Frontal cortex (tissue), 4 donors: ENCODE data around the gene FERMT3. TPM values are rescaled to one million over a fixed set of nuclear protein-coding genes. Genes with fewer than 3 reads are reported as not detected.

Experiments used
- DNase-seq, 2 donors: peaks; one replicate each; pipeline ENCODE4 v3.0.0; 2012; ENCODE audit warnings: low spot score in 2 of 2
- FAIRE-seq: peaks from 2 replicates; lab custom pipeline; 2012; peaks lifted over from hg19 to GRCh38; lab: Jason Lieb, UNC
- total RNA-seq: library from RNA; depleted of rRNA; stranded (reverse); fragments of >200 nt; gene quantifications from one replicate; pipeline ENCODE4 v1.2.3, GENCODE V29; 2014
- donor health status: control.
- donor health status: control.
- donor health status: control.

The FERMT3 gene
- total RNA-seq, 1 donor from 2014 or later, result 0.41 TPM

DNA sequence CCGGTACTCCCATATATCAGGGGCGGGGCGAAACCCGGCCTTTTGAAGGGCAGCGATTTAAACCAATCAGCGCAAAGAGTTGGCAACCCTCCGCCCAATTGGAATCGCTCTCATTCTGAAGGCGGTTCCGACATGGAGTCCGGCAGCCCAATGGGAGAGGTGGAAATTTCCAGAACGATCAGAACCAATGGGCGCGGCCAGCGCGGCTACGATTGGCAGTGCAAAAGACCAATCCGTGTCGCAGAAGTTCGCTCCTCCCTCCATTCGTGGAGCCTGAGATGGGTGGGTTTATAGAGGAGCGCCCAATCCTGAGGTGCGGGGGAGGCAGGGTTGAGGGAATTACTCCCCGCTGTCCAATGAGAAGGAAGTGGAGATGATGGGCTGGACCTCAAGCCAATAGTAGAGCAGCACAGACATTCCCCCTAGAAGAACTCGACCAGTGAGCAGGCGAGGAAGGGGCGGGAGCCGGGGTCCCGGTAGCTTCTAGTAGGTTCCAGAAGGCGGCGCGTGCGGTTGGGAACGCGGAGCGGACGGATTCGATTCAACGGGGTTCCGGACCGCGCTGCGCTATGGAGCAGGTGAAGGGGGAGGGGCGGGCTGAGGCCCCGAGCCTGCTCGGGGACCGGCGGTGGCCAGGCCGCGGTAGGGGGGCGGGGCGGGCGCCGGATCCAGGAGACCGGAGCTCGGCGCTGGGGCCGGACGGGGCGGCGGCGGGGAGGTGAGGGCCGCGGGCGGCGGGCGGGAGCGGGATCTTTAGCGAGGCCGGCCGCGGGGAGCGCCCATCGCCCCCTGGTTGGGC is 20.6 kb upstream of the FERMT3 start, which contains the start of gene STIP1:
STIP1 (plus strand) TSS at position 479 of the 799 bp plus-strand sequence; CDS start at position 570, 91 bp downstream.
- FAIRE-seq (peak; percentile 97), DNase-seq (peak; percentile 95 to 96)

DNA sequence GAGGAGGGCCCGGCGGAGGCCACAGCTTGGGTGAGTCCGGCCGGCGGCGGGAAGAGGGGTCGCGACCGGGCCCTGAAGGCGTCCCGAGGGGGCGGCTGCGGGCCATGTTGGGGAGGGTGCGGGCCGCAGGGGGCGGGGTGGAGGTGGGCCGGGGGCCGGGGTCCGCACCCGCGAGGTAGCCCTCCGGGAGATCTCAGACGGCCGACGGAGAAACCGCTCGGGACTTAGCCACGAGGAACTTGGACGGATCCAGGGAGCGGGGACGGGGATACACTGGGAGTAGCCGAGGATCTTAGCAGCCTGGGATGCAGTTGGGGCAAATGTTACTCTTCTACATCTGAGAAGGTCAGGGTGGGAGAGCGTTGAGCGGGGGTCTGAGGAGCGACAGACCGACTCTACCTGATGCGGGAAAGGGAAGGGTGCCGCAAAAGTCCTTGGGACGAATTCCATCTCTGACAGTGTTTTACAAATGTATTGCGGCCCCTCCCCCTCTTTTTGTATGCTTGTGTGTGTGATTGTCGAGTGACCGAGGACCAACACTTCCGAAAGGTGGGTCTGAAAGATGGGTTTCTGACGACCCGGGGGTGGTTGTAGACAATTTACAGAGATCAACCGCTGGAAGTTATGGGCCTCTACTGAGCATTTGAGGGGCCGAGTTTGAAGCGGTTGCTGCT is 19.9 kb upstream of the FERMT3 start:
- DNase-seq, result no peak
- no peak for FAIRE-seq

DNA sequence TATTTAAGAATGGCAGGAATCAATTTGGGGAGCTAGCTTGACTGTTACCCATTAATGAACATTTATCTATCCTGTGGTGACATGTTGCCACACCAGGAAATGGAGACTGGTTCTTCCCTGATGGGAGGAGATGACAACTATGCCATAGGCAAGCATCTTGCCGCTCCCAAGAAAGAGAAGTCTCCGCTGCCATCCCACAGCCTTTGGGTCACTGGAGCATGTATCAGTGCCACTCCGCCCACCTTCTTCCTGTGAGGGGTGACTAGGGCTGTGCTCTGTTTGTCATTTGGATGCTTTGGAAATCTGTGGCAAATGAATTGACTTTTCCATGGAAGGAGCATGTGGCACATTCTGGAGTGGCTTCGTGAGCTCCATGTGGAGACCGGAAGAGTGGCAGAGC is 14.1 kb upstream of the FERMT3 start:
- DNase-seq (no peak), FAIRE-seq (no peak)

DNA sequence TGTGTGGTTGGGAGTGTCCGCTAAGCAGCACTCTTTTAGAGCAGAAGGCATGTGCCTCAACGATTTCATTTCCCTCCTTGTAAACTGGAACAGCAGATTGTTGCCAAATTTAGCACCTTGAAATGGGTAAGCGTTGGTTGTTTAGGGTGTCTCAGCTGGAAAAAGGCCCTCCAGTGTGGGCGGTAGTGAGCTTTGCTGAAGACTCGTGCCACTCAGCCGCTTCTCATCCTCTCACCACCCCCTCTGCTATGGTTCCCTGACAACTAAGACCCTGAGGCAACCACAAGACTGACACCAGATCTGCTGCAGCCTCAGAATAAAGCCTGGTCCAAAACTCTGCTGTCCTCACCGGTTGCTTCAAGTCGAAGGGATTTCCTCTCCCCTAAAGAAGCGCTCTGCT is 9.9 kb upstream of the FERMT3 start:
- DNase-seq (no peak), FAIRE-seq (no peak)

DNA sequence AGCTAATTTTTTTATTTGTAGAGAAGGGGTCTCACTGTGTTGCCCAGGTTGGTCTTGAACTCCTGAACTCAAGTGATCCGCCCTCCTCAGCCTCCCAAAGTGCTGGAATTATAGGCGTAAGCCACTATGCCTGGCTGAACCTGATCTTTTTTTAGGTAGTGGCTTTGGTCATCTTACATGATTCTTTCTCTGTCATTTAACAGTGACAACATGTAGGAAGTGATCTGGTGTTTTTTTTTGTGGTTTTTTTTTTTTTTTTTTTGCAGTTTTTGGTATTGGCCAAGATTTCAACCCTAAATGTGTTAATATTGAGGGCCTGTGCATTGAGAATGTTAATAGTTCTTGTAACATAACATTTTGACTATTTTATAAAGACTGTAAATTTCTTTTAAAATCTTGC is 8.0 kb upstream of the FERMT3 start:
- no peak for DNase-seq
- FAIRE-seq, result no peak

DNA sequence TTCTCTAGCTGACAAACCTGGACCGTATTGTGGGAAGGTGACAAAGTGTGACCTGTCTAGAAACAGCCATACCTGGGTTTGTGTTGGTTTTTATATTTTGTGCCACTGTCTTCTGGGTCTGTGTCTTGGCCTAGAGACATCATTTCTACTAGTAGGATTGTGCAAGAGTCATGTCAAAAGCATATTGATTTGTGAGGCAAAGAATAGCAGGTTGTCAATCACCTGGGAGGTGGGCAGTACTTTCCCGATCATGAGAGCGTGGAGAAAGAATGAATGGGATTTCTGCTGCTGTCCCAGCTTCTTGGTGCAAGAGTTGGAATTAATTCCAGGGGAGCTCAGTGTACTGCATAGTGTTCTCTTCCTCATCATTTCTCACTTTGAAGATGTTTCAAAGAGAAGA is 5.0 kb upstream of the FERMT3 start:
- FAIRE-seq (no peak), DNase-seq (no peak)

DNA sequence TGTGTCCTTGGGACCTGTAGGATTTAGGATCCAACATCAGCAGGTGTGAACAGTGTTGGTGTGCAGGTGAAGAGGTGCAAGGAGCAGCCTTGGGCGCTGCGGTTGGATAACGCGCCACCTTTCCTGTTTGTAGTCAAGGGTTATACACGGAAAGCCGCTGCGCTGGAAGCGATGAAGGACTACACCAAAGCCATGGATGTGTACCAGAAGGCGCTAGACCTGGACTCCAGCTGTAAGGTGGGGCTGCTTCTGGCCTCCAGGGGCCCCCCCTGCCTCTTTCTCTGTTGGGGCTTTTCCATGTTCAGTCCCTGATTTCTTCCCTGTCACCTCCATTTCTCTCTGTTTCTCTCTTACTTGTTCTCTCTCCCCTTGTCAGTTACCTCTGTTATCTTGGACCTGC is 3.5 kb upstream of the FERMT3 start:
- DNase-seq, result no peak
- no peak for FAIRE-seq

DNA sequence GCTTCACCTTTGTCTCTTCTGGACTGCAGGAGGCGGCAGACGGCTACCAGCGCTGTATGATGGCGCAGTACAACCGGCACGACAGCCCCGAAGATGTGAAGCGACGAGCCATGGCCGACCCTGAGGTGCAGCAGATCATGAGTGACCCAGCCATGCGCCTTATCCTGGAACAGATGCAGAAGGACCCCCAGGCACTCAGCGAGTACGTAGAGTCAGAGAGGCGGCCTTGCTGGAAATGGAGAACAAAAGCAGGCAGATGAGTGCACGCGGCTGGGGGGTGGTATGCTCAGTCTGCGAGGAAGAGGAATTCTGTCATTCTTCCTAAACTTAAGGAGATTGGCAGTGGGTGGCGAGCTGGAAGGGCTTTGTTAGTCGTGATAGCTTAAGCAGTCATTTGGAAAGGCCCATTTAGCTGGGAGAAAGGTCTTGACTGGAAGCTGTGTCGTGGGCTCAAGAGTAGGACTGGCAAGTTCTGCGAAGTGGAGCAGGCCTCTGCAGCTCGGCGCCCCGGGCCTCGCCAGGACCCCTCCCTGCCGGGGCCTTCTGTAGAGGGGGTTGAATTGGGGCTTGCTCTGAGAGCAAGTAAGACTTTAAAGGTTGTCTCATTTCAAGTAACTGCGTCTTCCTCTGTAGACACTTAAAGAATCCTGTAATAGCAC is 3.0 kb upstream of the FERMT3 start:
- DNase-seq (no peak), FAIRE-seq (no peak)

DNA sequence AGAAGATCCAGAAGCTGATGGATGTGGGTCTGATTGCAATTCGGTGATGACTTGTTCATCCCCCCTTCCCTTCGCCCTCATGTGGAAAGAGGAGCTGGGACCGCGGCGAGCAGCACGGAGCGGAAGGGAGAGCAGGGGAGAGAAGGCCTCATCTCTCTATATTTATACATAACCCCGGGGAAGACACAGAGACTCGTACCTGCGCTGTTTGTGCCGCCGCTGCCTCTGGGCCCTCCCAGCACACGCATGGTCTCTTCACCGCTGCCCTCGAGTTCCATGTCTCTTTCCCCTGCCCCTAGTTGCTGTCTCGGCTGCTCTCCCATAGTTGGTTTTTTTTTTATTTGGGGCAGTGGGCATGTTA is 2.5 kb upstream of the FERMT3 start:
- FAIRE-seq, result no peak
- DNase-seq, result no peak

DNA sequence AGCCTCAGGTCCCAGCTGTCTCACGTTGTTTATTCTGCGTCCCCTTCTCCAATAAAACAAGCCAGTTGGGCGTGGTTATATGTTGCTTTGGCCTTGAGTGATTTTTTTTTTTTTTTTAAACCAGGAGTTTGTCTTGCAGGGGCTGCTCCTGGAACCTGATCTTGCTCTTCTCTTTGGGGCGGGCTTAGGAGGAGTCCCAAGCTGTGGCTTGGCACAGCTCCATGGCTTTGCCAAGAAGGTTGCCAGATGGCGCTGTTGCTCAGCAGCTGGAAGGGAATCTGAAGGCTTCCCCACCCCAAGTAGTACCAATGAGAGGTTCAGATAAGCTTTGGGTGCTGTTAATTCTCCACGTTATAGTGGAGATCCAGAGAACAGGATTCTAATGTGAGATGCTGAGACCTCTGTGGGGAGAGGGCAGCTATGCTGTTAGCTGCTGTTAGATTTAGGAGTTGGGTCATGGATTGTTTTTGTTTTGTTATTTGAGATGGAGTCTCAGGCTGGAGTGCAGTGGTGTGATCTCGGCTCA is 2.0 kb upstream of the FERMT3 start:
- FAIRE-seq (no peak), DNase-seq (peak; percentile 79 to 92)

DNA sequence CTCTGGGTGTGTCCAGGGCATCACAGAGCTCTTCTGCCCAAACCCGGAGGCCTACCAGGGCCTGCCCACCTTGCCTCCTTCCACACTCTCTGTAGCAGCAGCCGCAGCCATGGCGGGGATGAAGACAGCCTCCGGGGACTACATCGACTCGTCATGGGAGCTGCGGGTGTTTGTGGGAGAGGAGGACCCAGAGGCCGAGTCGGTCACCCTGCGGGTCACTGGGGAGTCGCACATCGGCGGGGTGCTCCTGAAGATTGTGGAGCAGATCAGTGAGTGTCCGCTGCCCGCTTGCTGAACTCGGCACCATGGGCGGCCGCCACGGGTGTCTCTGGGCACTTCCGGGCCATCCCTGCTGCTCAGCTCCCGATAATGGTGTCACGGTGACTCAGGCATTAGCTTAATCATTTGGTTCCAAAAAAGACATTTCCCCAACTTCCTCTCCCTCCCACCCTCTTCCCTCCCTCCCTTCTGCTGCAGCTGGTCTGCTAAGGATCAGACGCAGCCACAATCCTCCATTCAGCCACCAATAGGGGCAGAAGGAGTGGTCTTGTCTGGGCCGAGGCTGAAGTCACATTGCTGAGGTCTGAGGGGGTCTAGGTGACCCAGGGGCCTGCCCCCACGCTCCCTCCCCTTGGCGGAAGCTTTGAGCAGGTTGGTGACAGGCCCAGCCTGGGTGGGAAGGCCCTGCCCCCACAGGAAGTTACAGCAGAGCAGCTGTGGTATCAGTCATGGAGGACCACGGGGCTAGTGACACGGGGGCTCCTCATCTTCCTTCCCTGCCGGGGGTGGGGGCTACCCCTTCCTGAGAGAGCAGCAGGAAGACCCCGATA is 950 bp downstream of the FERMT3 start:
- DNase-seq, result peak; percentile 47 to 65
- no peak for FAIRE-seq

DNA sequence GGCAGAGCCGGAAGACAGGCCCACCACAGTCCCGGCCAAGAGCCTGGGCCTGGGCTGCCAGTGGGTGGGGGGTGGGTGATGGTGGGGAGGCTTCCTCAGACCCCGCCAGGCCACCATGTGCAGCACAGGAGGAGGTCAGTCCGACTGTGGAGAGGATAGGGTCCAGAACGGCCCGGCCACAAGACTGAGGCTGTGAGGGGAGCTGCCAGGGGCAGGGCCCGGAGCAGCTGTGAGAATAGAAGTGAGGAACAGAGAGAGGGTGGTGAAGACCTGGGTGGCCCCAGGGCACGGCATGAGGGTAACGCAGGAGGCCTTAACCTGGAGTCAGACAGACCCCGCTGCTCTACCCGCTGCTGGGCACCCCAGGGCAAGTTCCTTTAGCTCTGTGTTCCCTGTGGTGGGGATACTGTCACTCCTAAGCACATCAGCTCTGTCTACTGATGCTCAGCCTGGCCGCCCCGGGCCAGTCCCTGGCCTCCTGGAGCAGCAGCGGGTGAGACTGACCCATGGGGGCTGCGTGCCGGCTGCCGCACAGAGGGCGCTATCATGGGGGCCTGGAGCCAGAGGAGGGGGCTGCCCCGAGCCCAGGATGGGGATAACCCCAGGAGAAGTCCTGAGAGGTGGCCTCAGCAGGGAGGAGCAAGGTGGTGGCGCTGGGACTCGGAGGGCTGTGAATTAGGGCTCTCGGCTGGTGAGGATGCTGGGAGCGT is 1.7 kb downstream of the FERMT3 start:
- FAIRE-seq (no peak), DNase-seq (peak in 1 of 2 donors; percentile 16)

DNA sequence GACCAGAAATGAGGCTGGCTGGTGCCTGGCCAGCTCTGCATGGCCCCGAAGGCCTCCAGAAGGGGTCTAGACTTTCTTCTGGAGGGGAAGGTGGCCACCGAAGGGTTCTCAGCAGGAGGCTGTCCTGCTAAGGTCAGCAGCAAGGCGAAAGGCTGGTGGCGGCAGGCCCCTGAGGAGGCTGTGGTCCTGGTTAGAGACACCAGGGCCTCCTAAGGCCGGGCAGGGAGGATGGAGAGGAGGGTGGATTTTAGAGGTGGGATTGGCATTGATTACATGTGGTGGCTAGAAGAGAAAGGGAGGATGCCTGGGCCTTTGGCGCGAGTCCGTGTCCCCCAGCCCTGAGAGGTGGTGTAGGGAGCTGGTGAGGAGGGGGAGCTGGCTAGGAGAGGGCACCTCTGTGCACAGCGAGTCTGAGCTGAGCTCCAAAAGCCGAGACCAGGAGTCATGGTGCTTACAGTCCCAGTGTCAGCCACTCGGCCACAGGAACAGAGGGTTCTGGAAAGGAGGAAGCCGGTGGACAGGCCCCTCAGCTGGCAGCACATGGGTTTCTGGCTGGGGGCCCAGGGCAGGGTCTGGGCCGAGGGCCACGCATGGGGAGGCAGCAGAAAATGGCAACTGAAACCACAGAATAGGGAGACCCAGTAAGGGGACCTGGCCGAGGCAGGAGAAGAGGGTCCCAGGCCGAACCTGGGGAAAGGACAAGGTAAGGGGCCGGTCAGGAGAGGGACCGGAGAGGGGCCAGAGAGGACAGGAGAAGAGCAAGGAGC is 2.5 kb downstream of the FERMT3 start:
- no peak for DNase-seq
- no peak for FAIRE-seq

DNA sequence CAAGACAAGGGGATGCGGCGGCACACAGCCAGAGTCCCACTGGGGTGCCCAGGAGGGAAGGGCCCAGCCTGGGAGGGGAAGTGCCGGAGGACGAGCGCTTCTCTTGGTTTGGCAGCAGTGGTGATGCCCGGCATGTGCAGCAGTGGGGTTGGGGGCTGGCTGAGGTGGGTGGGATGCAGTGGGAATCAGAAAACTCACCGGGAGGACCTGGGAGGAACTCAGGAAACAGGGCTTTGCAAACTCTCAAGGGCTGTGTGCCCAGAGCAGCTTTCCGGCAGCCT is 3.0 kb downstream of the FERMT3 start:
- DNase-seq (no peak), FAIRE-seq (no peak)

DNA sequence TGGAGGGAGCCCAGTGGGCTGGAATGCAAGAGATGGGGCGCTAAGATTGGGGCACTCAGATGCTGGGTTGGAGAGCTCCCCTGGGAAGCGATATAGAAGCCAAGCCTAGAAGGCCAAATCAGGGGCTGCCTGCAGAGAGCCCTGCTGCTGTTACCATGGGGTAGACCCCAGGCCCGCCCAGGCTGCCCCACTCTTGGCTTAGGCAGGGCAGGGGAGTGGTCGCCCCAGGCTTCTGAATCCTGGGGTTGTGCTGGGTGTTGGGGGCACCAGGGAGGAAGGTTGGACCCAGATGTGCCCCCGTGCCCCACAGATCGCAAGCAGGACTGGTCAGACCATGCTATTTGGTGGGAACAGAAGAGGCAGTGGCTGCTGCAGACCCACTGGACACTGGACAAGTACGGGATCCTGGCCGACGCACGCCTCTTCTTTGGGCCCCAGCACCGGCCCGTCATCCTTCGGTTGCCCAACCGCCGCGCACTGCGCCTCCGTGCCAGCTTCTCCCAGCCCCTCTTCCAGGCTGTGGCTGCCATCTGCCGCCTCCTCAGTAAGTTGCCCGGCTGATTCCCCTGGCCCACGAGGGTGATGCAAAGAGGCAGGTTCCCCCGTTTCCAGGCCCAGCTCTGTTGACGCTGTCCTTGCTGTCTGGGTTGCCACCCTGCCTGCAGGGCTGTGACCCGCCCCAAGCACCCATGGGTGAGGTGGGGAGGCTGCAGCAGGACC is 3.9 kb downstream of the FERMT3 start:
- DNase-seq (no peak), FAIRE-seq (no peak)

DNA sequence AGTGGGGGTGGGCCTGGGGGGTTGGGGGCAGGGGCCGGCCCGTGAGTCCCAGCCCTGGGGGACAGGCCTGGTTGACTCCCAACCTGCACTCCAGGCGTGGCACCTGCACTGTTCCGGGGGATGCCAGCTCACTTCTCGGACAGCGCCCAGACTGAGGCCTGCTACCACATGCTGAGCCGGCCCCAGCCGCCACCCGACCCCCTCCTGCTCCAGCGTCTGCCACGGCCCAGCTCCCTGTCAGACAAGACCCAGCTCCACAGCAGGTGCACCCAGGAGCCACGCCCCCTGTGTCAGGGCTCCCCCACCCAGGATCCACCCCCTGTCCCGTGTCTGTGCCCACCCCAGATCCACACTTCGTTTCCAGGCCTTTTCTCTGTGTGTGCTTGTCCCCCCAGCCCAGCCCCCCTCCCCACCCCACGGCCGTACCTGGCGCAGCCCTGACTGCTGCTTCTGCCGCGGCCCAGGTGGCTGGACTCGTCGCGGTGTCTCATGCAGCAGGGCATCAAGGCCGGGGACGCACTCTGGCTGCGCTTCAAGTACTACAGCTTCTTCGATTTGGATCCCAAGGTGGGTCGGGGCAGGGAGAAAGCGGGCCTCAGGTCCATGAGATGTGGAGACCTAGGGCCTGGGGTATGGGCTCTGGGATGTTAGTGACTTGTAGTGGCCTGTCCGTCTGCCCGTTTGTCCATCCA is 4.8 kb downstream of the FERMT3 start:
- DNase-seq, result no peak
- FAIRE-seq, result no peak

DNA sequence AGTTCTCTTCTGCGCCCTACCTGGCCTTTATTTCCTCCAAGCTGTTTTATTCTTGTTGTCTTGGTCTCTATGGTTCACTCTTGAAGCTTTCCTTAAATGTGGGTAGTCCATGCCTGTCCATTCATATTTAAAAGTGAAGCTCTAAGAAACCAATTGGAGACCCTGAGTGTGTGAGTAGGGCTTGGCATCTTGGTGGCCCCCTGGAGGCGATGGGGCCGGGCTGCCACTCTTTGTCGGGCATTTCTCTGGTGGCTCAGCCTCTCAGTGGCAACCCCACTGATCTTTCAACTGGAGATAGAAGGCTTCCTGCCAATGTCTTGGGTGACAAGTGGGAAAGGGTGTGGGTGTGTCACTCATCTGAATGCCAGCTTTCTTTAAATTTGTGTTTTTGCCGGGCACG is 10.4 kb downstream of the FERMT3 start:
- DNase-seq (no peak), FAIRE-seq (no peak)
